WERI-Rb-1 (cell line): ENCODE measurements around the gene SORBS1.

Experiments
- DNase-seq: peaks from one replicate; pipeline ENCODE4 v3.0.0-alpha.2; 2020
- H3K27ac ChIP-seq: fragments of 250-450 bp; sonication (Bioruptor Pico); 2 replicates; pipeline ENCODE4 v1.5.1; 2020; ENCODE audit warnings: mild to moderate bottlenecking, moderate library complexity
- H3K27me3 ChIP-seq: fragments of 250-450 bp; sonication (Bioruptor Pico); 2 replicates; pipeline ENCODE4 v1.5.1; 2021; ENCODE audit warnings: mild to moderate bottlenecking, low read depth, moderate library complexity; ENCODE audit not compliant: insufficient read depth, severe bottlenecking
- H3K36me3 ChIP-seq: fragments of 250-450 bp; sonication (Bioruptor Pico); 2 replicates; pipeline ENCODE4 v1.5.1; 2020; ENCODE audit warnings: mild to moderate bottlenecking, moderate library complexity
- H3K4me3 ChIP-seq: 2 replicates; pipeline ENCODE4 v1.5.1; 2011; ENCODE audit warnings: low read depth, mild to moderate bottlenecking, control low read depth, low read length
- H3K9me3 ChIP-seq: fragments of 250-450 bp; sonication (Bioruptor Pico); 2 replicates; pipeline ENCODE4 v1.5.1; 2021; ENCODE audit warnings: mild to moderate bottlenecking, moderate library complexity; ENCODE audit not compliant: severe bottlenecking
- TF ChIP-seq, protein P1 (sequence below): IDR thresholded peaks from 2 replicates; pipeline ENCODE4 v1.5.1; 2011; ENCODE audit warnings: low read depth, mild to moderate bottlenecking, control low read depth, inconsistent platforms, low read length

SORBS1 gene

DNA sequence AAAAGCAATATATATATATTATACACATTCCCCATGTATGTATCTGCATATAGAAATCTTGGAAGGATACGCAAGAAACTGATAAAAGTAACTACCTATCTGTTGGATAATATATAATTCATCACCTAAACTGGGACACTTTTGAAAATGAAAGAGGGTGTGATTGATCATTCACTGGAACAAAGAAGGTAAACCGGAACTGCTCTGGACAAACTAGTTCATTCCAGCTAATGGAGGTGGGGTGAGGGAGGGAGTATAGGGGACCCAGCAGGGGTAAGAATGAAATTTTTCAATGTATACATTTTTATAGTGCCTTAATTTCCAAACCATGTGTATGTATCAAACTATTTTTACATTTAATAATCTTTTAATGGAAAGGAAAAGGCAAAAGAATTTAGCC is 25.6 kb downstream of the SORBS1 start:
- Histone ChIP-seq H3K9me3 (no peaks in the 10 kb centered on the region), H3K36me3 (no peaks in the 10 kb centered on the region), H3K27ac (no peak overlapping the region), H3K27me3 (no peaks in the 10 kb centered on the region), H3K4me3 (no peak overlapping the region)
- no peak for DNase-seq
- TF ChIP-seq, protein P1, sequence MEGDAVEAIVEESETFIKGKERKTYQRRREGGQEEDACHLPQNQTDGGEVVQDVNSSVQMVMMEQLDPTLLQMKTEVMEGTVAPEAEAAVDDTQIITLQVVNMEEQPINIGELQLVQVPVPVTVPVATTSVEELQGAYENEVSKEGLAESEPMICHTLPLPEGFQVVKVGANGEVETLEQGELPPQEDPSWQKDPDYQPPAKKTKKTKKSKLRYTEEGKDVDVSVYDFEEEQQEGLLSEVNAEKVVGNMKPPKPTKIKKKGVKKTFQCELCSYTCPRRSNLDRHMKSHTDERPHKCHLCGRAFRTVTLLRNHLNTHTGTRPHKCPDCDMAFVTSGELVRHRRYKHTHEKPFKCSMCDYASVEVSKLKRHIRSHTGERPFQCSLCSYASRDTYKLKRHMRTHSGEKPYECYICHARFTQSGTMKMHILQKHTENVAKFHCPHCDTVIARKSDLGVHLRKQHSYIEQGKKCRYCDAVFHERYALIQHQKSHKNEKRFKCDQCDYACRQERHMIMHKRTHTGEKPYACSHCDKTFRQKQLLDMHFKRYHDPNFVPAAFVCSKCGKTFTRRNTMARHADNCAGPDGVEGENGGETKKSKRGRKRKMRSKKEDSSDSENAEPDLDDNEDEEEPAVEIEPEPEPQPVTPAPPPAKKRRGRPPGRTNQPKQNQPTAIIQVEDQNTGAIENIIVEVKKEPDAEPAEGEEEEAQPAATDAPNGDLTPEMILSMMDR, result no peak

DNA sequence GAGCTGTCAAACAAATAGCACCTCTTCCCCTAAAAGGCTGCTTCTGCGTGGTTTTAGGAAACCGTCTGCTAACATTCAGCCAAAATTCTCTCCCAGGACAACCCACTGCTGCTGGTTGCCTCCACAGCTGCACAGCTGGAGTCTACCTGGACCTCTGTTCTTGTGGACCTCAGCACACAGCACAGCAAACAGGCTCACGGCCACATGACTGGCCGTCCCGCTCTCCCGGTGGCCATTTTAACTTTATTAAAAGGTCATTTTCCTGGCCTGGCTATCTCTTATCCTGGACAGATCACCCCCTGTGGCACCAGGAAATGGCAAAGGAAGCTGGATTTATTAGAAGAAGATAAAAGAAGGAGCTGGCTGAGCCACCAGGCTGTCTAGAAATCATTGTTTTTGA is 27.6 kb downstream of the SORBS1 start:
- TF ChIP-seq, protein P1, result no peak
- no peak for DNase-seq
- no peaks in the 10 kb centered on the region for H3K9me3 ChIP-seq
- no peak overlapping the region for H3K4me3 ChIP-seq
- no peaks in the 10 kb centered on the region for H3K36me3 ChIP-seq
- H3K27ac ChIP-seq, result no peak overlapping the region
- H3K27me3 ChIP-seq, result no peaks in the 10 kb centered on the region

DNA sequence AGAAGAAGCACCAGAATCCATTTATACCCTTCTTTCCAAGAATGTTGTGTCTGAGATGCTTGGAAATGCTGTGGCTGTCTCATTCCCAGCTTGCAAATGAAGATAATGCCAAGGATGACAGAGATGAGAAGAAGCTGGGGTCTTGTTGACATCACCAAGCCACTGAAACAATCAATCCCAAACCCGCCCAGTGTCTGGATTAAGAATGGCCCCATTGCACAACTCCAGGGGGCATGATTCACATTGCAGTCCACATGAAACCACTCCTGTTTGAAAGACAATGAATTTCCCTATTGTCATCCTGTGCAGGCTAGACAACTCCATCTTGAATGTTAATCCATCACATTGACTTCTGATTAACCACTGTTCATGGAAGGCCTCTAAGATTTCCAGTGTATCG is 28.6 kb downstream of the SORBS1 start:
- Histone ChIP-seq H3K27ac (no peak overlapping the region), H3K9me3 (no peaks in the 10 kb centered on the region), H3K27me3 (no peaks in the 10 kb centered on the region), H3K4me3 (no peak overlapping the region), H3K36me3 (no peaks in the 10 kb centered on the region)
- DNase-seq, result no peak
- TF ChIP-seq, protein P1, result no peak

GRCh38 chr10:95531994-95532399 is 29.2 kb downstream of the SORBS1 start:
- no peak for DNase-seq
- no peak overlapping the region for H3K4me3 ChIP-seq
- H3K27me3 ChIP-seq, result no peaks in the 10 kb centered on the region
- TF ChIP-seq, protein P1, result no peak
- no peaks in the 10 kb centered on the region for H3K9me3 ChIP-seq
- no peaks in the 10 kb centered on the region for H3K36me3 ChIP-seq
- H3K27ac ChIP-seq, result no peak overlapping the region

DNA sequence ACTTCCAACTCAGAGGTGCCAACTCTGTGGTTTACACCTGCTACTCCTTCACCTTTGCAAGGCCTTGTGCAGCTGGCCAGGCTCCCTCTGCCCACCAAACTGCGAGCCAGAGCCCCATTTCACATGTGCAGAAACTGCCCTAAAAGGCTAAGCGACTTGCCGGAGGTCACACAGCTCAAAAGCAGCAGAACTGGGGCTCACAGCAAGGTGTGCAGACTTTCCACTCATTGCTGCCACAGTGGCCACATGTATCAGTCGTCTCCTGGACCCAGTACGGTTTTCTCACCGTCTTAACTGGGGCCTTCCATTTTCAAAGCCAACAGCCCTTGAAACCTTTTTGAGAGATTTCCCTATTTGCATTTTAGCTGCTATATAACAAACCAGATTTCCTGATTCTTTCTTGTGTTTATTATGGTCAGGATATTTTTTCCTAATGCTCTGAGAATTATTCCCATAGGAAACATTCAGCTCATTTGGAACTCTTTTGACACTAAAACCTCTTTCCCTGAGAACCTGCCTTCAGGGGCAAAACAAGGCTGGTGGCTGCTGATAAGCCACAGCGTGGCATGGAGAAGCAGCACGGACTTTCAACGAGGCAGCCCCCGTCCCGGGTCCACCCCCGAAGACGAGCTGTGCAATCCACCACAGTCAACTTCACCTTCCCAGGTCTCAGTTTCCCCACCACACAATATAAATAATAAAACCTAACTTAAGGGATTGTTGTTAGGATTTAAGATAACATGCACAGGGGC is 29.9 kb downstream of the SORBS1 start:
- Histone ChIP-seq H3K27me3 (no peaks in the 10 kb centered on the region), H3K27ac (no peak overlapping the region), H3K36me3 (no peaks in the 10 kb centered on the region), H3K4me3 (no peak overlapping the region), H3K9me3 (no peaks in the 10 kb centered on the region)
- TF ChIP-seq, protein P1, result no peak
- no peak for DNase-seq

DNA sequence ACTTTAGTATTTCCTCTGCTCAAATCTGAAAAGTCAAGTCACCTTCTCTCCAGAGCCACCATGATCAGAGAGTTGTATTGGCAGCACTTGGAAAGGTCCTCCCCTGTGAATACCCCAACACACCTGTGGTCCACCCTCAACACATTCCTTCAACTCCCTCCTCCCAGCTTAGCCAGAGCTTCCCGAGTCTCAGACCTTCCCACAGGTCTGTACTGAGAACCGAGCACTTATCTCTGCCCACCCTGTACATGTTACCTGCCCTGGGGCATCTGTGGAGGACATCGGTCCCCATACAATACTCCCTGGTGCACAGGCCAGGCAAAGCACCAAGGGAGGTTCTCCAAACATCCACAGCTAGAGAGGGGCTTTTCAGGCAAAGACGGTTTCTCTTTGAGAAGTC is 30.6 kb downstream of the SORBS1 start:
- Histone ChIP-seq H3K27me3 (no peaks in the 10 kb centered on the region), H3K36me3 (no peaks in the 10 kb centered on the region), H3K4me3 (no peak overlapping the region), H3K9me3 (no peaks in the 10 kb centered on the region), H3K27ac (no peak overlapping the region)
- DNase-seq, result no peak
- TF ChIP-seq, protein P1, result no peak
